WTC11 (cell line): ENCODE results near the gene GRIK2. TPM values are rescaled to one million over a fixed set of nuclear protein-coding genes. Genes with fewer than 3 reads are reported as not detected.

ENCODE experiments used
- ATAC-seq: fragments of 200-7000 bp; cut with Tn5 transposase; 2 replicates; pipeline ENCODE4 v1.10.0; 2021; ENCODE audit warnings: mild to moderate bottlenecking, moderate library complexity
- CTCF ChIA-PET: fragments of 300-600 bp; sonication (Branson Sonifier 250); formaldehyde crosslinking; loops from one replicate; lab custom pipeline; 2021; ENCODE audit warnings: antibody characterized with exemption; lab: Charles Lee
- POLR2A ChIA-PET: fragments of 350-600 bp; sonication (Branson Sonifier 250); formaldehyde crosslinking; loops from one replicate; lab custom pipeline; 2021; ENCODE audit warnings: antibody characterized with exemption; lab: Charles Lee
- DNase-seq: peaks from one replicate; pipeline ENCODE4 v3.0.0; 2021; ENCODE audit warnings: low spot score
- H3K27ac Mint-ChIP-seq: 2 replicates; pipeline ENCODE4 v1.8.0; 2021; ENCODE audit warnings: mixed read lengths
- H3K27me3 Mint-ChIP-seq: 2 replicates; pipeline ENCODE4 v1.8.0; 2021; ENCODE audit warnings: low read depth, mild to moderate bottlenecking, moderate library complexity, mixed read lengths
- H3K36me3 Mint-ChIP-seq: 2 replicates; pipeline ENCODE4 v1.8.0; 2021; ENCODE audit warnings: mixed read lengths
- H3K4me1 Mint-ChIP-seq: 2 replicates; pipeline ENCODE4 v1.8.0; 2022; ENCODE audit warnings: mixed read lengths
- H3K4me3 Mint-ChIP-seq: 2 replicates; pipeline ENCODE4 v1.8.0; 2021; ENCODE audit warnings: mild to moderate bottlenecking, moderate library complexity, mixed read lengths
- H3K9me3 Mint-ChIP-seq: 2 replicates; pipeline ENCODE4 v1.8.0; 2021; ENCODE audit warnings: mixed read lengths
- CBFB ChIP-seq: sonication (generic); formaldehyde crosslinking; IDR thresholded peaks from 2 replicates; pipeline ENCODE4 v1.8.1; 2022; ENCODE audit warnings: mild to moderate bottlenecking, low read depth, missing genetic modification reagents
- CREB1 ChIP-seq: sonication (generic); formaldehyde crosslinking; IDR thresholded peaks from 2 replicates; pipeline ENCODE4 v1.8.0; 2023; ENCODE audit warnings: mild to moderate bottlenecking, missing genetic modification reagents
- E2F4 ChIP-seq: sonication (generic); formaldehyde crosslinking; IDR thresholded peaks from 2 replicates; pipeline ENCODE4 v1.8.1; 2022; ENCODE audit warnings: low read depth, mild to moderate bottlenecking, moderate library complexity, missing genetic modification reagents, borderline replicate concordance
- ELF4 ChIP-seq: sonication (generic); formaldehyde crosslinking; IDR thresholded peaks from 2 replicates; pipeline ENCODE4 v1.8.1; 2022; ENCODE audit warnings: low read depth, mild to moderate bottlenecking, moderate library complexity, missing genetic modification reagents
- FOXP1 ChIP-seq: sonication (generic); formaldehyde crosslinking; IDR thresholded peaks from 2 replicates; pipeline ENCODE4 v1.8.0; 2022; ENCODE audit warnings: missing genetic modification reagents, mild to moderate bottlenecking, moderate library complexity, borderline replicate concordance
- HMGA2 ChIP-seq: fragments of 250-450 bp; sonication (Bioruptor Pico); IDR thresholded peaks from 2 replicates; pipeline ENCODE4 v1.4.0; 2021; ENCODE audit warnings: mild to moderate bottlenecking, moderate library complexity
- HMGXB4 ChIP-seq: sonication (generic); formaldehyde crosslinking; IDR thresholded peaks from 2 replicates; pipeline ENCODE4 v1.8.1; 2023; ENCODE audit warnings: mild to moderate bottlenecking, moderate library complexity, missing genetic modification reagents
- JUN ChIP-seq: sonication (generic); formaldehyde crosslinking; IDR thresholded peaks from 2 replicates; pipeline ENCODE4 v1.8.0; 2023; ENCODE audit warnings: mild to moderate bottlenecking, missing genetic modification reagents
- MLX ChIP-seq: sonication (generic); formaldehyde crosslinking; IDR thresholded peaks from 2 replicates; pipeline ENCODE4 v1.8.1; 2023; ENCODE audit warnings: mild to moderate bottlenecking, missing genetic modification reagents, moderate library complexity
- MXD4 ChIP-seq: fragments of 250-450 bp; sonication (Bioruptor Pico); IDR thresholded peaks from 2 replicates; pipeline ENCODE4 v1.8.0; 2021; ENCODE audit warnings: mild to moderate bottlenecking, moderate library complexity, borderline replicate concordance
- MYBL2 ChIP-seq: sonication (generic); formaldehyde crosslinking; IDR thresholded peaks from 2 replicates; pipeline ENCODE4 v1.8.1; 2023; ENCODE audit warnings: mild to moderate bottlenecking, moderate library complexity, missing genetic modification reagents
- NFYB ChIP-seq: sonication (generic); formaldehyde crosslinking; conservative IDR thresholded peaks from 2 replicates; pipeline ENCODE4 v1.8.0; 2022; ENCODE audit warnings: low read depth, missing genetic modification reagents
- PREB ChIP-seq: sonication (generic); formaldehyde crosslinking; IDR thresholded peaks from 2 replicates; pipeline ENCODE4 v1.8.1; 2022; ENCODE audit warnings: mild to moderate bottlenecking, missing genetic modification reagents, moderate library complexity, borderline replicate concordance
- SMAD3 ChIP-seq: sonication (generic); formaldehyde crosslinking; IDR thresholded peaks from 2 replicates; pipeline ENCODE4 v1.8.0; 2022; ENCODE audit warnings: missing genetic modification reagents, mild to moderate bottlenecking, borderline replicate concordance
- TP53 ChIP-seq: sonication (generic); formaldehyde crosslinking; IDR thresholded peaks from 2 replicates; pipeline ENCODE4 v1.8.1; 2023; ENCODE audit warnings: mild to moderate bottlenecking, missing genetic modification reagents
- ZNF232 ChIP-seq: sonication (generic); formaldehyde crosslinking; IDR thresholded peaks from 2 replicates; pipeline ENCODE4 v1.8.0; 2022; ENCODE audit warnings: mild to moderate bottlenecking, missing genetic modification reagents
- ZNF512 ChIP-seq: sonication (generic); formaldehyde crosslinking; IDR thresholded peaks from 2 replicates; pipeline ENCODE4 v1.8.1; 2022; ENCODE audit warnings: missing genetic modification reagents, borderline replicate concordance
- ZNF532 ChIP-seq: fragments of 250-450 bp; sonication (Bioruptor Pico); IDR thresholded peaks from 2 replicates; pipeline ENCODE4 v1.9.0; 2021; ENCODE audit warnings: mild to moderate bottlenecking, borderline replicate concordance
- total RNA-seq: library from RNA; stranded (reverse); gene quantifications from 3 replicates; pipeline ENCODE4 v1.2.3, GENCODE V29; 2021
- TF ChIP-seq, protein P1 (sequence below): fragments of 200-600 bp; IDR thresholded peaks from 2 replicates; pipeline ENCODE4 v1.8.0; 2022; ENCODE audit warnings: antibody characterized with exemption
- TF ChIP-seq, protein P2 (sequence below): sonication (generic); formaldehyde crosslinking; IDR thresholded peaks from 2 replicates; pipeline ENCODE4 v1.8.1; 2022; ENCODE audit warnings: low read depth, missing genetic modification reagents, borderline replicate concordance
- TF ChIP-seq, protein P3 (sequence below): sonication (generic); formaldehyde crosslinking; IDR thresholded peaks from 2 replicates; pipeline ENCODE4 v1.8.0; 2022; ENCODE audit warnings: mild to moderate bottlenecking, missing genetic modification reagents

The GRIK2 gene
- total RNA-seq, 1 experiment from 2014 or later: 2.7 TPM

DNA sequence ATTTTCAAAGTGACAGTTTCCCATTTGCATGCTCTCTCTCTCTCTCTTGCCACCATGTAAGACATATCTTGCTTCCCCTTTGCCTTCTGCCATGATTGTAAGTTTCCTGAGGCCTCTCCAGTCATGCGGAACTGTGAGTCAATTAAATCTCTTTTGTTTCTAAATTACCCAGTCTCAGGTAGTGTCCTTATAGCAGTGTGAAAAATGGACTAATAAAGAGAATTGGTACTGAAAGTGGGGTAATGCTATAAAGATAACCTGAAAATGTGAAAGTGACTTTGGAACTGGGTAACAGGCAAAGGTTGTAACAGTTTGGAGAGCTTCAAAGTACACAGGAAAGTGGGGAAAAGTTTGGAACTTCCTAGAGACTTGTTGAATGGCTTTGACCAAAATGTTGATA, 389.8 kb downstream of the GRIK2 start:
- no peak for DNase-seq
- TF ChIP-seq E2F4 (no peak), SMAD3 (CRISPR knock-in tag) (no peak), ELF4 (CRISPR knock-in tag) (no peak), ZNF232 (no peak), MYBL2 (CRISPR knock-in tag) (no peak), FOXP1 (no peak), MLX (no peak), HMGXB4 (CRISPR knock-in tag) (no peak), ZNF532 (CRISPR knock-in tag) (no peak), HMGA2 (CRISPR knock-in tag) (no peak)
- TF ChIP-seq, protein P1, sequence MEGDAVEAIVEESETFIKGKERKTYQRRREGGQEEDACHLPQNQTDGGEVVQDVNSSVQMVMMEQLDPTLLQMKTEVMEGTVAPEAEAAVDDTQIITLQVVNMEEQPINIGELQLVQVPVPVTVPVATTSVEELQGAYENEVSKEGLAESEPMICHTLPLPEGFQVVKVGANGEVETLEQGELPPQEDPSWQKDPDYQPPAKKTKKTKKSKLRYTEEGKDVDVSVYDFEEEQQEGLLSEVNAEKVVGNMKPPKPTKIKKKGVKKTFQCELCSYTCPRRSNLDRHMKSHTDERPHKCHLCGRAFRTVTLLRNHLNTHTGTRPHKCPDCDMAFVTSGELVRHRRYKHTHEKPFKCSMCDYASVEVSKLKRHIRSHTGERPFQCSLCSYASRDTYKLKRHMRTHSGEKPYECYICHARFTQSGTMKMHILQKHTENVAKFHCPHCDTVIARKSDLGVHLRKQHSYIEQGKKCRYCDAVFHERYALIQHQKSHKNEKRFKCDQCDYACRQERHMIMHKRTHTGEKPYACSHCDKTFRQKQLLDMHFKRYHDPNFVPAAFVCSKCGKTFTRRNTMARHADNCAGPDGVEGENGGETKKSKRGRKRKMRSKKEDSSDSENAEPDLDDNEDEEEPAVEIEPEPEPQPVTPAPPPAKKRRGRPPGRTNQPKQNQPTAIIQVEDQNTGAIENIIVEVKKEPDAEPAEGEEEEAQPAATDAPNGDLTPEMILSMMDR: no peak
- H3K4me3 Mint-ChIP-seq: no peak overlapping the region
- H3K36me3 Mint-ChIP-seq: peaks cover 19% of the 10 kb centered on the region
- H3K9me3 Mint-ChIP-seq: peaks cover 40% of the 10 kb centered on the region
- peaks cover 17% of the 10 kb centered on the region for H3K4me1 Mint-ChIP-seq
- H3K27me3 Mint-ChIP-seq: no peaks in the 10 kb centered on the region
- H3K27ac Mint-ChIP-seq: no peak overlapping the region
- CTCF ChIA-PET: no interaction called here
- POLR2A ChIA-PET: no interaction called here
- no peak for ATAC-seq

- Mint-ChIP-seq H3K27me3 (no peaks in the 10 kb centered on the region), H3K27ac (no peak overlapping the region)
- TF ChIP-seq JUN (CRISPR knock-in tag): no peak
- TF ChIP-seq TP53 (CRISPR knock-in tag): no peak
- no peak for TF ChIP-seq ZNF512 (CRISPR knock-in tag)
- TF ChIP-seq NFYB (CRISPR knock-in tag): no peak
- no peak for TF ChIP-seq CREB1 (CRISPR knock-in tag)
- TF ChIP-seq MXD4 (CRISPR knock-in tag): no peak
- TF ChIP-seq PREB (CRISPR knock-in tag): no peak
- TF ChIP-seq, protein P2, sequence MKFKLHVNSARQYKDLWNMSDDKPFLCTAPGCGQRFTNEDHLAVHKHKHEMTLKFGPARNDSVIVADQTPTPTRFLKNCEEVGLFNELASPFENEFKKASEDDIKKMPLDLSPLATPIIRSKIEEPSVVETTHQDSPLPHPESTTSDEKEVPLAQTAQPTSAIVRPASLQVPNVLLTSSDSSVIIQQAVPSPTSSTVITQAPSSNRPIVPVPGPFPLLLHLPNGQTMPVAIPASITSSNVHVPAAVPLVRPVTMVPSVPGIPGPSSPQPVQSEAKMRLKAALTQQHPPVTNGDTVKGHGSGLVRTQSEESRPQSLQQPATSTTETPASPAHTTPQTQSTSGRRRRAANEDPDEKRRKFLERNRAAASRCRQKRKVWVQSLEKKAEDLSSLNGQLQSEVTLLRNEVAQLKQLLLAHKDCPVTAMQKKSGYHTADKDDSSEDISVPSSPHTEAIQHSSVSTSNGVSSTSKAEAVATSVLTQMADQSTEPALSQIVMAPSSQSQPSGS: no peak
- TF ChIP-seq CBFB (CRISPR knock-in tag): no peak
- TF ChIP-seq ELF4 (CRISPR knock-in tag): no peak
- TF ChIP-seq SMAD3 (CRISPR knock-in tag): no peak
- TF ChIP-seq, protein P3, sequence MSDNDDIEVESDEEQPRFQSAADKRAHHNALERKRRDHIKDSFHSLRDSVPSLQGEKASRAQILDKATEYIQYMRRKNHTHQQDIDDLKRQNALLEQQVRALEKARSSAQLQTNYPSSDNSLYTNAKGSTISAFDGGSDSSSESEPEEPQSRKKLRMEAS (CRISPR knock-in tag): no peak
Observed at GRCh38 chr6:101784094-101784493, 390.6 kb downstream of the GRIK2 start.

More at GRCh38 chr6:101784094-101784493, 390.6 kb downstream of the GRIK2 start:
- H3K4me3 Mint-ChIP-seq: no peak overlapping the region
- DNase-seq (no peak), ATAC-seq (no peak)
- CTCF ChIA-PET: no interaction called here
- H3K9me3 Mint-ChIP-seq: peaks cover 44% of the 10 kb centered on the region
- H3K4me1 Mint-ChIP-seq: peaks cover 16% of the 10 kb centered on the region
- POLR2A ChIA-PET: no interaction called here
- peaks cover 19% of the 10 kb centered on the region for H3K36me3 Mint-ChIP-seq
